H9 (cell line): ENCODE results near the gene GRIP1. TPM values are rescaled to one million over a fixed set of nuclear protein-coding genes. Genes with fewer than 3 reads are reported as not detected.

Experiments
- DNase-seq: peaks from one replicate; pipeline ENCODE4 v3.0.0-alpha.2; 2017
- H2AFZ ChIP-seq: one replicate; pipeline ENCODE4 v1.6.1; 2013; ENCODE audit warnings: mild to moderate bottlenecking, low read length, control low read depth, moderate library complexity
- H2AK5ac ChIP-seq: 2 replicates; pipeline ENCODE4 v1.6.1; 2013; ENCODE audit warnings: low read length, control low read depth, mixed read lengths; ENCODE audit not compliant: insufficient read length
- H2BK120ac ChIP-seq: one replicate; pipeline ENCODE4 v1.6.1; 2013; ENCODE audit warnings: low read depth, mild to moderate bottlenecking, low read length, control low read depth, inconsistent platforms; ENCODE audit not compliant: poor library complexity, severe bottlenecking
- H2BK12ac ChIP-seq: 2 replicates; pipeline ENCODE4 v1.6.1; 2013; ENCODE audit warnings: low read length, control low read depth, mixed read lengths, low read depth; ENCODE audit not compliant: insufficient read length
- H2BK15ac ChIP-seq: 2 replicates; pipeline ENCODE4 v1.6.1; 2013; ENCODE audit warnings: low read depth, low read length, control low read depth
- H2BK20ac ChIP-seq: one replicate; pipeline ENCODE4 v1.6.1; 2013; ENCODE audit warnings: low read depth, mild to moderate bottlenecking, low read length, control low read depth, inconsistent platforms; ENCODE audit not compliant: poor library complexity, severe bottlenecking
- H2BK5ac ChIP-seq: 2 replicates; pipeline ENCODE4 v1.6.1; 2013; ENCODE audit warnings: low read length, control low read depth, mixed read lengths; ENCODE audit not compliant: insufficient read length
- H3K14ac ChIP-seq: 2 replicates; pipeline ENCODE4 v1.6.1; 2013; ENCODE audit warnings: low read length, control low read depth; ENCODE audit not compliant: insufficient read depth
- H3K18ac ChIP-seq: 2 replicates; pipeline ENCODE4 v1.6.1; 2013; ENCODE audit warnings: low read depth, mild to moderate bottlenecking, mixed read lengths, low read length, control low read depth; ENCODE audit not compliant: insufficient read length
- H3K23ac ChIP-seq: 2 replicates; pipeline ENCODE4 v1.6.1; 2013; ENCODE audit warnings: low read length, control low read depth, mixed read lengths, low read depth; ENCODE audit not compliant: insufficient read length
- H3K23me2 ChIP-seq: 2 replicates; pipeline ENCODE4 v1.6.1; 2013; ENCODE audit warnings: low read depth, mild to moderate bottlenecking, mixed read lengths, low read length, control low read depth; ENCODE audit not compliant: insufficient read length, poor library complexity, severe bottlenecking
- H3K27ac ChIP-seq: 2 replicates; pipeline ENCODE4 v1.5.1; 2013; ENCODE audit warnings: low read length, control low read depth, mixed read lengths, low read depth; ENCODE audit not compliant: insufficient read length
- H3K27me3 ChIP-seq: 2 replicates; pipeline ENCODE4 v1.6.1; 2013; ENCODE audit warnings: low read length, control low read depth, inconsistent platforms; ENCODE audit not compliant: insufficient read depth
- H3K4ac ChIP-seq: 2 replicates; pipeline ENCODE4 v1.6.1; 2013; ENCODE audit warnings: low read depth, mild to moderate bottlenecking, control low read depth, inconsistent platforms, low read length, moderate library complexity
- H3K4me1 ChIP-seq: 2 replicates; pipeline ENCODE4 v1.6.1; 2013; ENCODE audit warnings: low read length, control low read depth, inconsistent platforms; ENCODE audit not compliant: insufficient read depth
- H3K4me2 ChIP-seq: 2 replicates; pipeline ENCODE4 v1.6.1; 2013; ENCODE audit warnings: low read length, control low read depth, mixed read lengths; ENCODE audit not compliant: insufficient read length, insufficient read depth
- H3K56ac ChIP-seq: 2 replicates; pipeline ENCODE4 v1.6.1; 2013; ENCODE audit warnings: low read depth, mild to moderate bottlenecking, mixed read lengths, low read length, control low read depth; ENCODE audit not compliant: insufficient read length
- H3K79me1 ChIP-seq: 2 replicates; pipeline ENCODE4 v1.6.1; 2013; ENCODE audit warnings: low read depth, mild to moderate bottlenecking, moderate library complexity, low read length, control low read depth, inconsistent platforms; ENCODE audit not compliant: insufficient read depth, poor library complexity, severe bottlenecking
- H3K79me2 ChIP-seq: 2 replicates; pipeline ENCODE4 v1.6.1; 2013; ENCODE audit warnings: low read length, control low read depth, inconsistent platforms; ENCODE audit not compliant: insufficient read depth
- H3K9ac ChIP-seq: 2 replicates; pipeline ENCODE4 v1.6.1; 2013; ENCODE audit warnings: low read length, control low read depth, mixed read lengths; ENCODE audit not compliant: insufficient read length; ENCODE audit errors: extremely low read depth
- H3K9me3 ChIP-seq: one replicate; pipeline ENCODE4 v1.6.1; 2013; ENCODE audit warnings: low read depth, low read length, inconsistent platforms; ENCODE audit not compliant: control insufficient read depth
- H3T11ph ChIP-seq: one replicate; pipeline ENCODE4 v1.6.1; 2013; ENCODE audit warnings: mild to moderate bottlenecking, low read length, control low read depth, inconsistent platforms
- H4K20me1 ChIP-seq: one replicate; pipeline ENCODE4 v1.6.1; 2013; ENCODE audit not compliant: control insufficient read depth, insufficient read length, insufficient read depth
- H4K5ac ChIP-seq: 2 replicates; pipeline ENCODE4 v1.6.1; 2013; ENCODE audit warnings: low read depth, mild to moderate bottlenecking, mixed read lengths, low read length, control low read depth; ENCODE audit not compliant: insufficient read length
- H4K8ac ChIP-seq: replicated peaks from 2 replicates; pipeline ENCODE4 v1.6.1; 2013; ENCODE audit warnings: low read length, control low read depth, mixed read lengths, low read depth; ENCODE audit not compliant: insufficient read length
- H4K91ac ChIP-seq: 2 replicates; pipeline ENCODE4 v1.6.1; 2013; ENCODE audit warnings: low read depth, mild to moderate bottlenecking, moderate library complexity, mixed read lengths, low read length, control low read depth; ENCODE audit not compliant: insufficient read length
- H3K27ac Mint-ChIP-seq, 3 experiments: 2 replicates in 2 of 3; 3 replicates in 1 of 3; pipeline ENCODE4 v1.8.0; 2020 to 2021; ENCODE audit warnings: mixed read lengths in 3 of 3, mild to moderate bottlenecking in 1 of 3, moderate library complexity in 1 of 3
- H3K27me3 Mint-ChIP-seq: 2 replicates; pipeline ENCODE4 v1.8.0; 2021; ENCODE audit warnings: low read depth, mild to moderate bottlenecking, moderate library complexity, mixed read lengths
- H3K36me3 Mint-ChIP-seq, 3 experiments: 2 replicates in 2 of 3; 3 replicates in 1 of 3; pipeline ENCODE4 v1.8.0; 2020 to 2021; ENCODE audit warnings: low read depth in 3 of 3, mixed read lengths in 3 of 3; ENCODE audit not compliant: insufficient read depth in 1 of 3
- H3K4me1 Mint-ChIP-seq, 2 experiments: 2 replicates each; pipeline ENCODE4 v1.8.0; 2020; ENCODE audit warnings: mixed read lengths in 2 of 2
- H3K4me3 Mint-ChIP-seq, 2 experiments: 2 replicates in 1 of 2; 3 replicates in 1 of 2; pipeline ENCODE4 v1.8.0; 2020 to 2021; ENCODE audit warnings: mild to moderate bottlenecking in 2 of 2, mixed read lengths in 2 of 2, moderate library complexity in 1 of 2
- H3K9me3 Mint-ChIP-seq, 2 experiments: 2 replicates in 1 of 2; 3 replicates in 1 of 2; pipeline ENCODE4 v1.8.0; 2020; ENCODE audit warnings: mild to moderate bottlenecking in 2 of 2, mixed read lengths in 2 of 2, moderate library complexity in 1 of 2
- WGBS: extraction: QIAGEN DNeasy Blood & Tissue Kit; methylation state at CpG from one replicate; pipeline ENCODE4 v1.1.7; 2013; ENCODE audit warnings: missing lambda C conversion rate, low lambda C conversion rate, mixed read lengths; ENCODE audit not compliant: insufficient read length; ENCODE audit errors: extremely low coverage; 5-methylcytosine and 5-hydroxymethylcytosine counted together
- total RNA-seq: library from RNA; stranded (reverse); gene quantifications from 2 replicates; pipeline ENCODE4 v1.2.1, GENCODE V29; 2021
- TF ChIP-seq, protein P1 (sequence below): fragments of 200-600 bp; sonication (generic); conservative IDR thresholded peaks from 3 replicates; pipeline ENCODE4 v1.8.0; 2021; ENCODE audit warnings: antibody characterized with exemption, mild to moderate bottlenecking

GRIP1 gene
- total RNA-seq, 1 experiment from 2014 or later, result 19.5 TPM

DNA sequence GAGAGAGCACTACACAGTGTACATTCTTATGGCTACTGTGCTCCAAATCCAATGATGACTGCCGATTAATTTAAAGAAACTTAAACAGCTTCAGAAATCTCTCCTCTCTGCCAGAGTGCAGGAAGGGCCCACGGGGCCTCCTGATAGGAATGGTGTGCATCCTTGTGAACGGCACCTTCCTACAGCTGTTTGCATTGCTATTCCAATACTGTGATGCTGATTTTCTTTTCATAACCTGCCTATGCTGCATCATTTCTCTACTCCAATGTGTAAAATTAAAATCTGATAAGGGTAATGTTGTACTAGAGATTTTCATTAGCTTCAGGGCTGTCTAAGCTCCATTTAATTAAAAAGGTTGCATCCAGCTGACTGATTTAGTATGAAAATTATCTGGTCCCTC is 217.5 kb downstream of the GRIP1 start:
- Mint-ChIP-seq H3K4me3 (no peak overlapping the region), H3K27me3 (no peaks in the 10 kb centered on the region), H3K9me3 (no peaks in the 10 kb centered on the region), H3K36me3 (no peaks in the 10 kb centered on the region), H3K4me1 (peaks cover 0 to 3% of the 10 kb centered on the region in 2 experiments; a peak in 1 of 4 replicates), H3K27ac (no peak overlapping the region)
- H3K14ac ChIP-seq, result no peak overlapping the region
- H2BK15ac ChIP-seq, result no peak overlapping the region
- no peak overlapping the region for H3K9ac ChIP-seq
- no peak overlapping the region for H3K27ac ChIP-seq
- no peaks in the 10 kb centered on the region for H3K27me3 ChIP-seq
- no peak overlapping the region for H3K18ac ChIP-seq
- H2BK120ac ChIP-seq, result no peak overlapping the region
- no peak overlapping the region for H4K91ac ChIP-seq
- no peak overlapping the region for H2AFZ ChIP-seq
- H3K4me1 ChIP-seq, result no peaks in the 10 kb centered on the region
- H3K79me1 ChIP-seq, result no peaks in the 10 kb centered on the region
- no peak overlapping the region for H3K4ac ChIP-seq
- H3K56ac ChIP-seq, result no peak overlapping the region
- no peak for DNase-seq
- H3K79me2 ChIP-seq, result no peaks in the 10 kb centered on the region
- H2BK20ac ChIP-seq, result no peak overlapping the region
- H2BK5ac ChIP-seq, result no peak overlapping the region
- TF ChIP-seq, protein P1, sequence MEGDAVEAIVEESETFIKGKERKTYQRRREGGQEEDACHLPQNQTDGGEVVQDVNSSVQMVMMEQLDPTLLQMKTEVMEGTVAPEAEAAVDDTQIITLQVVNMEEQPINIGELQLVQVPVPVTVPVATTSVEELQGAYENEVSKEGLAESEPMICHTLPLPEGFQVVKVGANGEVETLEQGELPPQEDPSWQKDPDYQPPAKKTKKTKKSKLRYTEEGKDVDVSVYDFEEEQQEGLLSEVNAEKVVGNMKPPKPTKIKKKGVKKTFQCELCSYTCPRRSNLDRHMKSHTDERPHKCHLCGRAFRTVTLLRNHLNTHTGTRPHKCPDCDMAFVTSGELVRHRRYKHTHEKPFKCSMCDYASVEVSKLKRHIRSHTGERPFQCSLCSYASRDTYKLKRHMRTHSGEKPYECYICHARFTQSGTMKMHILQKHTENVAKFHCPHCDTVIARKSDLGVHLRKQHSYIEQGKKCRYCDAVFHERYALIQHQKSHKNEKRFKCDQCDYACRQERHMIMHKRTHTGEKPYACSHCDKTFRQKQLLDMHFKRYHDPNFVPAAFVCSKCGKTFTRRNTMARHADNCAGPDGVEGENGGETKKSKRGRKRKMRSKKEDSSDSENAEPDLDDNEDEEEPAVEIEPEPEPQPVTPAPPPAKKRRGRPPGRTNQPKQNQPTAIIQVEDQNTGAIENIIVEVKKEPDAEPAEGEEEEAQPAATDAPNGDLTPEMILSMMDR, result no peak
- H4K5ac ChIP-seq, result no peak overlapping the region
- no peaks in the 10 kb centered on the region for H3K23me2 ChIP-seq
- H2BK12ac ChIP-seq, result no peak overlapping the region
- no peak overlapping the region for H2AK5ac ChIP-seq
- H3K4me2 ChIP-seq, result no peak overlapping the region
- no peak overlapping the region for H3T11ph ChIP-seq
- no CpG with 5 or more reads among the region's 3 CpGs for WGBS
- no peaks in the 10 kb centered on the region for H4K20me1 ChIP-seq
- no peak overlapping the region for H4K8ac ChIP-seq
- no peak overlapping the region for H3K23ac ChIP-seq
- no peaks in the 10 kb centered on the region for H3K9me3 ChIP-seq
